ENCODE data around the gene WDR45B.

GRCh38 chr17:82647593-82648164 is 565 bp downstream of the WDR45B start:
- TF ChIP-seq, protein P1, sequence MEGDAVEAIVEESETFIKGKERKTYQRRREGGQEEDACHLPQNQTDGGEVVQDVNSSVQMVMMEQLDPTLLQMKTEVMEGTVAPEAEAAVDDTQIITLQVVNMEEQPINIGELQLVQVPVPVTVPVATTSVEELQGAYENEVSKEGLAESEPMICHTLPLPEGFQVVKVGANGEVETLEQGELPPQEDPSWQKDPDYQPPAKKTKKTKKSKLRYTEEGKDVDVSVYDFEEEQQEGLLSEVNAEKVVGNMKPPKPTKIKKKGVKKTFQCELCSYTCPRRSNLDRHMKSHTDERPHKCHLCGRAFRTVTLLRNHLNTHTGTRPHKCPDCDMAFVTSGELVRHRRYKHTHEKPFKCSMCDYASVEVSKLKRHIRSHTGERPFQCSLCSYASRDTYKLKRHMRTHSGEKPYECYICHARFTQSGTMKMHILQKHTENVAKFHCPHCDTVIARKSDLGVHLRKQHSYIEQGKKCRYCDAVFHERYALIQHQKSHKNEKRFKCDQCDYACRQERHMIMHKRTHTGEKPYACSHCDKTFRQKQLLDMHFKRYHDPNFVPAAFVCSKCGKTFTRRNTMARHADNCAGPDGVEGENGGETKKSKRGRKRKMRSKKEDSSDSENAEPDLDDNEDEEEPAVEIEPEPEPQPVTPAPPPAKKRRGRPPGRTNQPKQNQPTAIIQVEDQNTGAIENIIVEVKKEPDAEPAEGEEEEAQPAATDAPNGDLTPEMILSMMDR (IDR thresholded peaks at IDR 0.05) = no peak
- TF ChIP-seq EZH2 (IDR thresholded peaks at IDR 0.05; ENCODE audit: borderline replicate concordance, insufficient read depth, low read depth, low read length, poor library complexity, severe bottlenecking) = no peak
